Adipocyte (in vitro differentiated cells): ENCODE results near the gene ITPK1.

Experiments used
- DNase-seq: peaks from one replicate; pipeline ENCODE4 v3.0.0-alpha.2; 2015; ENCODE audit warnings: low read depth
- H3K27me3 ChIP-seq: replicated peaks from 2 replicates; pipeline ENCODE4 v1.7.0; 2013; ENCODE audit warnings: mild to moderate bottlenecking, low read length, moderate library complexity; ENCODE audit not compliant: control insufficient read depth, insufficient read depth
- H3K36me3 ChIP-seq: 2 replicates; pipeline ENCODE4 v1.7.0; 2013; ENCODE audit warnings: low read length, mild to moderate bottlenecking, moderate library complexity; ENCODE audit not compliant: control insufficient read depth, insufficient read depth, severe bottlenecking
- H3K4me1 ChIP-seq: 2 replicates; pipeline ENCODE4 v1.7.0; 2013; ENCODE audit warnings: mild to moderate bottlenecking, low read length, moderate library complexity; ENCODE audit not compliant: control insufficient read depth, insufficient read depth
- H3K4me3 ChIP-seq: 2 replicates; pipeline ENCODE4 v1.7.0; 2013; ENCODE audit warnings: mild to moderate bottlenecking, low read length, moderate library complexity
- H3K9ac ChIP-seq: 2 replicates; pipeline ENCODE4 v1.7.0; 2013; ENCODE audit warnings: mild to moderate bottlenecking, low read length, moderate library complexity
- H3K9me3 ChIP-seq: 2 replicates; pipeline ENCODE4 v1.7.0; 2013; ENCODE audit warnings: mild to moderate bottlenecking, low read length, moderate library complexity; ENCODE audit not compliant: control insufficient read depth

The ITPK1 gene

GRCh38 chr14:92931681-92932447 lies 183.9 kb downstream of the ITPK1 start:
- Histone ChIP-seq H3K9ac (no peak overlapping the region), H3K36me3 (no peaks in the 10 kb centered on the region), H3K4me1 (peaks cover 10% of the 10 kb centered on the region), H3K4me3 (no peak overlapping the region), H3K27me3 (peaks cover 52% of the 10 kb centered on the region), H3K9me3 (peaks cover under 1% of the 10 kb centered on the region)
- no peak for DNase-seq

DNA sequence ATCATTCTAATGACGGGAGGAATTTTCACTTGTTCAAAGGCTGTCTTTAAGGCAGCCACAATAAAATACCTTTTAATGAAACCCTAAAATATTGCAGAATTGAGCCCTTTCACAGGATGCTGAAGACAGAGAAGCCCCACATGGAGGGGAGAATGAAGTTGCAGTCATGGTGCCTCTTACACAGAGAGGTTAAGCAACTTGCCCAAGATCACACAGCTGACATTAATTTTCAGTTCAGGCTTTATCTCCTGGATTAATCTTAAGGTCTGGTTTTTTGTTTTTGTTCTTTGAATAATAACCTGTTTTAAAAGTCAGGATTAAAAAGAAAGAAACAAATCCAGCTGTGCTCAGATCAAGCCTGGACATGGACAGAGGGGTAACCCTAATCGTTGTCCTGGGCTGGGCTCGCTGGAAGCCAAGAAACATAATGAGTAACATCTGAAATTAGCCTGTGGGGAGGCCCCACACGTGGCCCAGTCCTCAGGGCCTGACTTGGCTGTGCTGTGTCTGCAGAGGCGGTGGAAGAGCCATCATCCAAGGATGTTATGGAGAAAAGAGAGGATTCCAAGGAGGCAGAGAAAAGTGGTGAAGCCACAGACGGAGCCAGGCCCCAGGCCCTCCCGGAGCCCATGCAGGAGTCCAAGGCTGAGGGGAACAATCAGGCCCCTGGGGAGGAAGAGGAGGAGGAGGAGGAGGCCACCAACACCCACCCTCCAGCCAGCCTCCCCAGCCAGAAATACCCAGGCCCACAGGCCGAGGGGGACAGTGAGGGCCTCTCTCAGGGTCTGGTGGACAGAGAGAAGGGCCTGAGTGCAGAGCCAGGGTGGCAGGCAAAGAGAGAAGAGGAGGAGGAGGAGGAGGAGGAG lies 184.8 kb downstream of the ITPK1 start:
- no peak overlapping the region for H3K4me3 ChIP-seq
- H3K9ac ChIP-seq: no peak overlapping the region
- H3K27me3 ChIP-seq: peaks cover 59% of the 10 kb centered on the region
- H3K4me1 ChIP-seq: peaks cover 10% of the 10 kb centered on the region
- peak; percentile 69 for DNase-seq
- H3K36me3 ChIP-seq: no peaks in the 10 kb centered on the region
- peaks cover 5% of the 10 kb centered on the region for H3K9me3 ChIP-seq

- Histone ChIP-seq H3K36me3 (no peaks in the 10 kb centered on the region), H3K27me3 (peaks cover 63% of the 10 kb centered on the region), H3K9ac (no peak overlapping the region), H3K9me3 (peaks cover 5% of the 10 kb centered on the region), H3K4me3 (no peak overlapping the region), H3K4me1 (peaks cover 10% of the 10 kb centered on the region)
- no peak for DNase-seq
Observed at GRCh38 chr14:92929689-92930608, 185.8 kb downstream of the ITPK1 start.

- DNase-seq: no peak
- peaks cover 5% of the 10 kb centered on the region for H3K9me3 ChIP-seq
- no peak overlapping the region for H3K9ac ChIP-seq
- peaks cover 63% of the 10 kb centered on the region for H3K27me3 ChIP-seq
- no peaks in the 10 kb centered on the region for H3K36me3 ChIP-seq
- peaks cover 10% of the 10 kb centered on the region for H3K4me1 ChIP-seq
- no peak overlapping the region for H3K4me3 ChIP-seq
Observed at GRCh38 chr14:92928961-92929688, 186.6 kb downstream of the ITPK1 start.

DNA sequence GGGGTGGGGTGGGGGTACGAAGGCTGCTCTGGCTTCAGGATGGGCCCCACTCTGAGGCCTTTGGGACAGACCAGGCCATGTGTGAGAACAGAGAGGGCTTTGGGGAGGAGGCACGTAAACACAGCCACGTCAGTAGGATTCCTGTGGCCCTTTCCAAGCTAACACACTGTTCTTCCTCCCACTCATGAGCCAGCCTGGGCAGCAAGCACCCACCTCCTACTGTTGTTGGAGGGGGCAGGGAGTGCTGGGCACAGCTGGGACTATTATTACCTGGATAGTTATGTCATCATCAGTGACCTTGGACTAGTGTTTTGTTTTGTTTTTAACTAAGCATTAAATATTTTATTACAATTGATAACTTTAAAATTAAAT lies 187.5 kb downstream of the ITPK1 start:
- Histone ChIP-seq H3K36me3 (no peaks in the 10 kb centered on the region), H3K9me3 (peaks cover 5% of the 10 kb centered on the region), H3K4me1 (peaks cover 10% of the 10 kb centered on the region), H3K4me3 (no peak overlapping the region), H3K9ac (no peak overlapping the region), H3K27me3 (peaks cover 61% of the 10 kb centered on the region)
- DNase-seq: peak; percentile 8

GRCh38 chr14:92927349-92928257 lies 188.1 kb downstream of the ITPK1 start:
- Histone ChIP-seq H3K36me3 (no peaks in the 10 kb centered on the region), H3K4me1 (peaks cover 10% of the 10 kb centered on the region), H3K27me3 (peaks cover 60% of the 10 kb centered on the region), H3K9ac (no peak overlapping the region), H3K4me3 (no peak overlapping the region), H3K9me3 (peaks cover 5% of the 10 kb centered on the region)
- DNase-seq: no peak

GRCh38 chr14:92926931-92927330 lies 188.8 kb downstream of the ITPK1 start:
- no peaks in the 10 kb centered on the region for H3K36me3 ChIP-seq
- no peak for DNase-seq
- peaks cover 5% of the 10 kb centered on the region for H3K9me3 ChIP-seq
- peaks cover 10% of the 10 kb centered on the region for H3K4me1 ChIP-seq
- H3K4me3 ChIP-seq: no peak overlapping the region
- H3K27me3 ChIP-seq: peaks cover 67% of the 10 kb centered on the region
- no peak overlapping the region for H3K9ac ChIP-seq

GRCh38 chr14:92926180-92926845 lies 189.4 kb downstream of the ITPK1 start:
- peaks cover 7% of the 10 kb centered on the region for H3K4me1 ChIP-seq
- H3K36me3 ChIP-seq: no peaks in the 10 kb centered on the region
- no peak for DNase-seq
- no peak overlapping the region for H3K4me3 ChIP-seq
- no peak overlapping the region for H3K9ac ChIP-seq
- peaks cover 72% of the 10 kb centered on the region for H3K27me3 ChIP-seq
- peaks cover 5% of the 10 kb centered on the region for H3K9me3 ChIP-seq

DNA sequence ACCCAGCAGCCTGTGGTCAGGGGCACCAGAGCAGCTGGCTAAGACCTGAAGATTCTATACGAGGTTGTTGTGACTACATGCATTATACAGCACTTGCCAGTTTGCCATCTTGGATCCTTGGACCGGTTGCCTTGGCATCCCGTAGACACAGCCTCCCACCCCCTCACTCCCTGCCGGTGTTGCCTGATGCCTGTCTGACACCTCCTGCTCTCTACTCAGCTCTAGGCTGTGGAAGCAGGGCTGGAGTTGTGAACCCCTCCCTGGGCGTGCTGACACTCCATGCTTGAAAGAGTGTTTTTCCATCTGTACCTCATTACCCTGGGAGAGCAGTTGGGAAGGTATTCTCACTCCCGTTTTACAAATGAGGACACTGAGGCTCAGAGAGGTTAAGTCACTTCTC lies 190.3 kb downstream of the ITPK1 start:
- Histone ChIP-seq H3K4me1 (no peaks in the 10 kb centered on the region), H3K27me3 (peaks cover 74% of the 10 kb centered on the region), H3K9me3 (peaks cover 5% of the 10 kb centered on the region), H3K4me3 (no peak overlapping the region), H3K36me3 (no peaks in the 10 kb centered on the region), H3K9ac (no peak overlapping the region)
- DNase-seq: no peak
